ENCODE results near the gene PRTG.

Gene PRTG

DNA sequence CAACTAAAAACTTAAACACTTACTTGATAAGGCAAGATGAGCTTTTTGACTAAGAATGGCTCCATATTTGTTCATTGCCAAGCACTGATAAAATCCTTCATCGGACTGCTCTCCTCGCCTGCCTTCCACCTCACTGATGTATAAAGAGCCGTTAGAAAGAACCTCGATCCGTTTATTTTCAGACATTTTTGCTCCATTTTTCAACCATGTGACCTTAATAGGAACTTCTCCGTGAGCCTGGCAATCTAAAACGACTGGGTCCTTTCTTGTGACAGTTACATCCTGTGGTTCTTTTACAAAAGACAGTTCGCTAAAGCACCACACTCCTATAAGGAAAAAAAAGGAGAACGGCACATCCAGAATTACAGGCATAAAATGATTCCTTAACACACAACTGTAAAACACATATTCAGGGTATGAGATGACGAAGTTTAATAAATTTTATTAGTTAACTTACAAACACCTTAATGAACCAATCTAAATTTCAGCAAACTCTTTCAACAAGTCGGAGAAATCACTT, 2.5 kb downstream of the PRTG start:
- H3K4me3 ChIP-seq (replicated peaks; ENCODE audit: insufficient read depth, low read length) = no peak overlapping the region
- H3K27ac ChIP-seq (replicated peaks) = no peak overlapping the region
- peaks cover 49% of the 10 kb centered on the region for H3K27me3 ChIP-seq (ENCODE audit: insufficient read depth, poor library complexity, severe bottlenecking)
- TF ChIP-seq GABPA (IDR thresholded peaks at IDR 0.05; ENCODE audit: low read depth) = no peak
- TF ChIP-seq POLR2AphosphoS5 (IDR thresholded peaks at IDR 0.05; ENCODE audit: low read depth) = no peak
- TF ChIP-seq, protein P1, sequence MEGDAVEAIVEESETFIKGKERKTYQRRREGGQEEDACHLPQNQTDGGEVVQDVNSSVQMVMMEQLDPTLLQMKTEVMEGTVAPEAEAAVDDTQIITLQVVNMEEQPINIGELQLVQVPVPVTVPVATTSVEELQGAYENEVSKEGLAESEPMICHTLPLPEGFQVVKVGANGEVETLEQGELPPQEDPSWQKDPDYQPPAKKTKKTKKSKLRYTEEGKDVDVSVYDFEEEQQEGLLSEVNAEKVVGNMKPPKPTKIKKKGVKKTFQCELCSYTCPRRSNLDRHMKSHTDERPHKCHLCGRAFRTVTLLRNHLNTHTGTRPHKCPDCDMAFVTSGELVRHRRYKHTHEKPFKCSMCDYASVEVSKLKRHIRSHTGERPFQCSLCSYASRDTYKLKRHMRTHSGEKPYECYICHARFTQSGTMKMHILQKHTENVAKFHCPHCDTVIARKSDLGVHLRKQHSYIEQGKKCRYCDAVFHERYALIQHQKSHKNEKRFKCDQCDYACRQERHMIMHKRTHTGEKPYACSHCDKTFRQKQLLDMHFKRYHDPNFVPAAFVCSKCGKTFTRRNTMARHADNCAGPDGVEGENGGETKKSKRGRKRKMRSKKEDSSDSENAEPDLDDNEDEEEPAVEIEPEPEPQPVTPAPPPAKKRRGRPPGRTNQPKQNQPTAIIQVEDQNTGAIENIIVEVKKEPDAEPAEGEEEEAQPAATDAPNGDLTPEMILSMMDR (IDR thresholded peaks at IDR 0.05; ENCODE audit: insufficient read depth, low read length) = no peak
- TF ChIP-seq, protein P2, sequence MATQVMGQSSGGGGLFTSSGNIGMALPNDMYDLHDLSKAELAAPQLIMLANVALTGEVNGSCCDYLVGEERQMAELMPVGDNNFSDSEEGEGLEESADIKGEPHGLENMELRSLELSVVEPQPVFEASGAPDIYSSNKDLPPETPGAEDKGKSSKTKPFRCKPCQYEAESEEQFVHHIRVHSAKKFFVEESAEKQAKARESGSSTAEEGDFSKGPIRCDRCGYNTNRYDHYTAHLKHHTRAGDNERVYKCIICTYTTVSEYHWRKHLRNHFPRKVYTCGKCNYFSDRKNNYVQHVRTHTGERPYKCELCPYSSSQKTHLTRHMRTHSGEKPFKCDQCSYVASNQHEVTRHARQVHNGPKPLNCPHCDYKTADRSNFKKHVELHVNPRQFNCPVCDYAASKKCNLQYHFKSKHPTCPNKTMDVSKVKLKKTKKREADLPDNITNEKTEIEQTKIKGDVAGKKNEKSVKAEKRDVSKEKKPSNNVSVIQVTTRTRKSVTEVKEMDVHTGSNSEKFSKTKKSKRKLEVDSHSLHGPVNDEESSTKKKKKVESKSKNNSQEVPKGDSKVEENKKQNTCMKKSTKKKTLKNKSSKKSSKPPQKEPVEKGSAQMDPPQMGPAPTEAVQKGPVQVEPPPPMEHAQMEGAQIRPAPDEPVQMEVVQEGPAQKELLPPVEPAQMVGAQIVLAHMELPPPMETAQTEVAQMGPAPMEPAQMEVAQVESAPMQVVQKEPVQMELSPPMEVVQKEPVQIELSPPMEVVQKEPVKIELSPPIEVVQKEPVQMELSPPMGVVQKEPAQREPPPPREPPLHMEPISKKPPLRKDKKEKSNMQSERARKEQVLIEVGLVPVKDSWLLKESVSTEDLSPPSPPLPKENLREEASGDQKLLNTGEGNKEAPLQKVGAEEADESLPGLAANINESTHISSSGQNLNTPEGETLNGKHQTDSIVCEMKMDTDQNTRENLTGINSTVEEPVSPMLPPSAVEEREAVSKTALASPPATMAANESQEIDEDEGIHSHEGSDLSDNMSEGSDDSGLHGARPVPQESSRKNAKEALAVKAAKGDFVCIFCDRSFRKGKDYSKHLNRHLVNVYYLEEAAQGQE (IDR thresholded peaks at IDR 0.05; ENCODE audit: insufficient replicate concordance, low read depth) = no peak
- no peak for TF ChIP-seq SPI1 (IDR thresholded peaks at IDR 0.05; ENCODE audit: borderline replicate concordance, low read depth)
- no peak for DNase-seq (ENCODE audit: low read depth in 1 of 2, low spot score in 1 of 2)

- Histone ChIP-seq H3K27ac (replicated peaks) (no peak overlapping the region), H3K27me3 (ENCODE audit: insufficient read depth, poor library complexity, severe bottlenecking) (peaks cover 49% of the 10 kb centered on the region)
These were observed 3.3 kb downstream of the PRTG start for GRCh38 chr15:55739641-55740040.

DNA sequence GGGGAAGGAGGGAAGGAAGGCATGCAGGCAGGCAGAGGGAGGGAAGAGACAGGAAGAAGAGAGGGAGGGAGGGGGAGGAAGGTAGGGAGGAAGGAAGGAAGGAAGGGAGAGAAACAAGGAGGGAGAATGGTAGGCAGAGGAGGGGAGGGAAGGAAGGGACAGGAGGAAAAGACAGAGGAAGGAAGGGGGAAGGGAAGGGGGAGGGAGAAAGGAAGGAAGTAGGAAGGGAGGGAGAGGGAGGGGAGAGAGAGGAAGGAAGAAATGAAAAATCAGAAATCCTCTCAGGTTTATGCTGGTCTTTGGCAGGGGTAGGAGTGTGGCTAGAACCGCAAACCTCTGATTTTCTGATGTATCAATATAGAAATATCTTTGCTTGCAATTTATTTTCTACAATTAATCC, 4.2 kb downstream of the PRTG start:
- TF ChIP-seq, protein P1 (IDR thresholded peaks at IDR 0.05; ENCODE audit: insufficient read depth, low read length) = no peak
- TF ChIP-seq GABPA (IDR thresholded peaks at IDR 0.05; ENCODE audit: low read depth) = no peak
- TF ChIP-seq, protein P2 (IDR thresholded peaks at IDR 0.05; ENCODE audit: insufficient replicate concordance, low read depth) = no peak
- TF ChIP-seq POLR2AphosphoS5 (IDR thresholded peaks at IDR 0.05; ENCODE audit: low read depth) = no peak
- H3K27me3 ChIP-seq (ENCODE audit: insufficient read depth, poor library complexity, severe bottlenecking) = peaks cover 40% of the 10 kb centered on the region
- no peak for DNase-seq (ENCODE audit: low read depth in 1 of 2, low spot score in 1 of 2)
- no peak overlapping the region for H3K27ac ChIP-seq (replicated peaks)
- H3K4me3 ChIP-seq (replicated peaks; ENCODE audit: insufficient read depth, low read length) = no peak overlapping the region

More at GRCh38 chr15:55739641-55740040, 3.3 kb downstream of the PRTG start:
- TF ChIP-seq, protein P1 (IDR thresholded peaks at IDR 0.05; ENCODE audit: insufficient read depth, low read length) = no peak
- TF ChIP-seq GABPA (IDR thresholded peaks at IDR 0.05; ENCODE audit: low read depth) = no peak
- TF ChIP-seq POLR2AphosphoS5 (IDR thresholded peaks at IDR 0.05; ENCODE audit: low read depth) = no peak
- TF ChIP-seq SPI1 (IDR thresholded peaks at IDR 0.05; ENCODE audit: borderline replicate concordance, low read depth) = no peak
- TF ChIP-seq, protein P2 (IDR thresholded peaks at IDR 0.05; ENCODE audit: insufficient replicate concordance, low read depth) = no peak
- H3K4me3 ChIP-seq (replicated peaks; ENCODE audit: insufficient read depth, low read length) = no peak overlapping the region
- no peak for DNase-seq (ENCODE audit: low read depth in 1 of 2, low spot score in 1 of 2)
